DND-41 (cell line): ENCODE measurements around the gene SMURF1.

Experiments
- EZH2 ChIP-seq: IDR thresholded peaks from 3 replicates; pipeline ENCODE4 v1.6.1; 2012; ENCODE audit warnings: borderline replicate concordance, low read depth, mild to moderate bottlenecking, moderate library complexity, low read length, inconsistent platforms; ENCODE audit not compliant: severe bottlenecking
- TF ChIP-seq, protein P1 (sequence below): IDR thresholded peaks from 2 replicates; pipeline ENCODE4 v1.5.1; 2012; ENCODE audit warnings: borderline replicate concordance, low read length, moderate library complexity, mild to moderate bottlenecking; ENCODE audit not compliant: poor library complexity, severe bottlenecking; ENCODE audit errors: extremely low read depth

DNA sequence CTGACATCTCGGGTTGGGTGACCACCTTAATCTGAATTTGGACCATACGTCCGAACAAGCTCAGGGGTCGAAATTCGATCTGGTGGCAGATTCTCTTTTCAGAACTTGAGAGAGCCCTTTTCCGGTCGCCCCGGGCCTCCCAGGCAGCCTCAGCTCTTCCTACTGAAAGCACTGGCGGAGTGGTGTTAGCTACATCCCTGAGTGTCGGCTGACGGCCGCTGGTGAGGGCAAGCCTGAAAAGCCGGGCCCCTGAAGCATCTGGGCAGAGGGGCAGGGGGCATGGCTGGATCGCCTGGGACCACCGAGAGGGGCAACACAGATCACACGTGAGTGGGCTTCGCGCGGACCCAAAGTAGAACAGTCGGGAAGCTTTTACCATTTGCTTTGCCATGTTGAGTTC, 116.1 kb downstream of the SMURF1 start:
- no peak for TF ChIP-seq EZH2
- TF ChIP-seq, protein P1, sequence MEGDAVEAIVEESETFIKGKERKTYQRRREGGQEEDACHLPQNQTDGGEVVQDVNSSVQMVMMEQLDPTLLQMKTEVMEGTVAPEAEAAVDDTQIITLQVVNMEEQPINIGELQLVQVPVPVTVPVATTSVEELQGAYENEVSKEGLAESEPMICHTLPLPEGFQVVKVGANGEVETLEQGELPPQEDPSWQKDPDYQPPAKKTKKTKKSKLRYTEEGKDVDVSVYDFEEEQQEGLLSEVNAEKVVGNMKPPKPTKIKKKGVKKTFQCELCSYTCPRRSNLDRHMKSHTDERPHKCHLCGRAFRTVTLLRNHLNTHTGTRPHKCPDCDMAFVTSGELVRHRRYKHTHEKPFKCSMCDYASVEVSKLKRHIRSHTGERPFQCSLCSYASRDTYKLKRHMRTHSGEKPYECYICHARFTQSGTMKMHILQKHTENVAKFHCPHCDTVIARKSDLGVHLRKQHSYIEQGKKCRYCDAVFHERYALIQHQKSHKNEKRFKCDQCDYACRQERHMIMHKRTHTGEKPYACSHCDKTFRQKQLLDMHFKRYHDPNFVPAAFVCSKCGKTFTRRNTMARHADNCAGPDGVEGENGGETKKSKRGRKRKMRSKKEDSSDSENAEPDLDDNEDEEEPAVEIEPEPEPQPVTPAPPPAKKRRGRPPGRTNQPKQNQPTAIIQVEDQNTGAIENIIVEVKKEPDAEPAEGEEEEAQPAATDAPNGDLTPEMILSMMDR, result no peak
